G401 (cell line): Measurements from ENCODE around the gene EPB42. TPM values are rescaled to one million over a fixed set of nuclear protein-coding genes. Genes with fewer than 3 reads are reported as not detected.
"Not testable (repeated sequence)": the region's sequence is repeated elsewhere in the genome, so short reads cannot be mapped to it uniquely, and the experiment has no call there.

ENCODE experiments used
- DNase-seq: peaks from one replicate; pipeline ENCODE4 v3.0.0-alpha.2; 2015; ENCODE audit warnings: low spot score
- in situ Hi-C: cut with HindIII; loops from 2 replicates; pipeline ENCODE4 v1.10.0; 2016; ENCODE audit warnings: low sequenced_read_pairs, mixed read lengths
- total RNA-seq: library from RNA; depleted of rRNA; stranded (reverse); fragments of >200 nt; shearing (Covaris generic); gene quantifications from 2 replicates; pipeline ENCODE4 v1.2.3, GENCODE V29; 2014

Gene EPB42
- total RNA-seq, 1 experiment from 2014 or later: not detected

GRCh38 chr15:43243020-43243645 lies 22.3 kb upstream of the EPB42 start:
- no peak for DNase-seq
- in situ Hi-C loops: no loop called here

DNA sequence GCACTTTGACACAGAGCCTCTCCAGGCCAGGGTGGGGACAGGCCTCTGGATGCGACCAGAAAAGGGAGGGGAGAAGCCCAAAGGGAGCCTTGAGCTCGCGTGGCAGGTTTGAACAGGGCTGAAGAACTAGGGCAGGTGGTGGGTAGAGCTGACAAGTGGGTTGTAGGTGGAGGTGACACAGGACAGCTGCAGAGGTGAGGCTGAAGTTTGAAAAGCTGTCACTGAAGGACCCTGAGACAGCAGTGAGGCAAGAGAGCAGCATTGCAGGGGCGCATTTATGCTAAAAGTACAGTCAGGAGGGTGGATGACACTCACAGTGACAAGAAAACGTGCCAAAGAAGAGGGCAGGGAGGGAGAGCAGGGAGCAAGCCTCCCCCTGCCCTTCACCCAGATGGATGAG lies 21.8 kb upstream of the EPB42 start:
- no peak for DNase-seq
- in situ Hi-C loops: no loop called here

- in situ Hi-C loops: no loop called here
- no peak for DNase-seq
Measured at GRCh38 chr15:43241100-43241499, 20.3 kb upstream of the EPB42 start.

- in situ Hi-C loops: no loop called here
- DNase-seq: no peak
Measured at GRCh38 chr15:43239732-43240491, 19.1 kb upstream of the EPB42 start.

- in situ Hi-C loops: no loop called here
- no peak for DNase-seq
Measured at GRCh38 chr15:43238671-43239131, 17.9 kb upstream of the EPB42 start.

GRCh38 chr15:43237842-43238470 lies 17.1 kb upstream of the EPB42 start:
- no peak for DNase-seq
- in situ Hi-C loops: no loop called here

- in situ Hi-C loops: no loop called here
- DNase-seq: no peak
Measured at GRCh38 chr15:43235536-43235935, 14.7 kb upstream of the EPB42 start.

- in situ Hi-C loops: no loop called here
- DNase-seq: no peak
Measured at GRCh38 chr15:43232289-43232874, 11.6 kb upstream of the EPB42 start.

- no peak for DNase-seq
- in situ Hi-C loops: no loop called here
Measured at GRCh38 chr15:43230640-43231115, 9.9 kb upstream of the EPB42 start.

DNA sequence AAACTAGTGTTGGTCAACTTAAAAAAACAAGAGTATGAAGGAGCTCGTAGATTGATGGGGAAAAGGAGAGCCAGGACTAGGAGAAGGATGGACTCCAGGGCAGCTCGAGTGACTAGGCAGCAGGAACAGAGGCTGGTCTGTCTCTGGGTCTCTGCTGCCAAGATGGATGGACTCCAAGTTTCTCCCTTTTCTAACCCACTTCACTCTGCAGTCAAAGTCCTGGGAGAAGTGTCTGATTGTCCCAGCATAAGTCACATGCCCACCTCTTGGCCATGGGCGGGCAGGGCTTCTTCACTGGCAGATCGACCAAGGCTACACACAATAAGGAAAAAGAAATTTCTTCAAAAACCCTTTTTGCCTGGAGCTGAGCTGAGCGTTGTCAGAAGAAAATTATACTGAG lies 9.2 kb upstream of the EPB42 start:
- DNase-seq: peak; percentile 16
- in situ Hi-C loops: no loop called here

DNA sequence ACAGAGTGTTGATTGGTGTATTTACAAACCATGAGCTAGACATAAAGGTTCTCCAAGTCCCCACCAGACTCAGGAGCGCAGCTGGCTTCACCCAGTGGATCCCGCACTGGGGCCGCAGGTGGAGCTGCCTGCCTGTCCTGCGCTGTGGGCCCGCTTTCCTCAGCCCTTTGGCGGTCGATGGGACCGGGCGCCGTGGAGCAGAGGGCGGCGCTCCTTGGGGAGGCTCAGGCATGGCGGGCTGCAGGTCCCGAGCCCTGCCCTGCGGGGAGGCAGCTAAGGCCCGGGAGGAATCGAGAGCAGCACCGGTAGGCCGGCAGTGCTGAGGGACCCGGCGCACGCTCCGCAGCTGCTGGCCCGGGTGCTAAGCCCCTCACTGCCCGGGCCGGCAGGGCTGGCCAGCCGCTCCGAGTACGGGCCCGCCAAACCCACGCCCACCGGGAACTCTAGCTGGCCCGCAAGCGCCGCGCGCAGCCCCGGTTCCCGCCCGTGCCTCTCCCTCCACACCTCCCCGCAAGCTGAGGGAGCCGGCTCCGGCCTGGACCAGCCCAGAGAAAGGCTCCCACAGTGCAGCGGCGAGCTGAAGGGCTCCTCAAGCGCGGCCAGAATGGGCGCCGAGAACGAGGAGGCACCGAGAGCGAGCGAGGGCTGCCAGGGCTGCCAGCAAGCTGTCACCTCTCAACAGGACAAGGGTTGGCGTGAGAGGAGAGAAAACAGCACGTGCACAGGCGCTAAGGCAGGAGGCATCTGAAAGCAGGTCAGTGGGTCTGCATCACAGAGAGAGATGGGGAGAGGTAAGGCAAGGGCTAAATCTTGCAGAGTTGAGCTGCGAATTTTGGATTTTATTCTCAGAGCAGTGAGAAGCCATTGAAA lies 5.9 kb upstream of the EPB42 start:
- peak; percentile 76 for DNase-seq
- in situ Hi-C loops: no loop called here

DNA sequence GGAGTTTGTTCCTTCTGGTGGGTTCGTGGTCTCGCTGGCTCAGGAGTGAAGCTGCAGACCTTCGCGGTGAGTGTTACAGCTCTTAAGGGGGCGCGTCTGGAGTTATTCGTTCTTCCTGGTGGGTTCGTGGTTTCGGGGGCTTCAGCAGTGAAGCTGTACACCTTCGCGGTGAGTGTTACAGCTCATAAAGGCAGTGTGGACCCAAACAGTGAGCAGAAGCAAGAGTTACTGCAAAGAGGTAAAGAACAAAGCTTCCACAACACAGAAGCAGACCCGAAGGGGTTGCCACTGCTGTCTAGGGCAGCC lies 5.1 kb upstream of the EPB42 start:
- in situ Hi-C loops, DNase-seq: not testable (repeated sequence)

DNA sequence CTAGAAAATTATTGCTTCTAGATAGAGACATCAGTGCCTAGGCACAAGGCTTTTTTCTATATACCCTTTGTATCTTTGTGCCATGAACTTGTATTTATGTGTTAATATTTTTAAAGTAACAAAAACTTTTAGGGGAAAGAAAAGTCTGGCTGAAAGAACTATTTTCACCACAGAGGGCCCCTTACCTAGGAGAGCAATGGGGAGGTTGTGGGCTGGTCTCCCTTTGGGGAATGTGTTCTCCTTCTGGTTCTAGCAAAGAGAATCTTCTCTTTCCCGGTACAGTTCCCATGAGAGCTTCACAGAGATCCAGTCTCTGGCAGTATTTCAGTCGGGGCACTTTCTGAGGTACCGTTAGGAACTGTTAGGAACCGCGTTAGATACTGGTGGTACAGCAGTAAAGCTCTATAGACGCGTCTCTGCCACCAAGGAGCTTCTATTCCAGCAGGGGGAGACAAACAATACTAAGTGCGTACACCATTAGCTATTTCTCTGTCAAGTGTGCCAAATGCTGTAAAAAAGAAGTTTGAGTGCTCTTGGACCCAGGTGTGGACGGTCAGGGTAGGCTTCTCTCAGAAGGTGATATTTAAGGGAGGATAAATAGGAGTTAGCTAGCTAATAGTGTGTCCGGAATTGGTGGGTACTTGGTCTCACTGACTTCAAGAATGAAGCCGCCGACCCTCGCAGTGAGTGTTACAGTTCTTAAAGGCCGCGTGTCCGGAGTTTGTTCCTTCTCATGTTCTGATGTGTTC lies 4.6 kb upstream of the EPB42 start:
- in situ Hi-C loops: no loop called here
- peak; percentile 66 for DNase-seq

DNA sequence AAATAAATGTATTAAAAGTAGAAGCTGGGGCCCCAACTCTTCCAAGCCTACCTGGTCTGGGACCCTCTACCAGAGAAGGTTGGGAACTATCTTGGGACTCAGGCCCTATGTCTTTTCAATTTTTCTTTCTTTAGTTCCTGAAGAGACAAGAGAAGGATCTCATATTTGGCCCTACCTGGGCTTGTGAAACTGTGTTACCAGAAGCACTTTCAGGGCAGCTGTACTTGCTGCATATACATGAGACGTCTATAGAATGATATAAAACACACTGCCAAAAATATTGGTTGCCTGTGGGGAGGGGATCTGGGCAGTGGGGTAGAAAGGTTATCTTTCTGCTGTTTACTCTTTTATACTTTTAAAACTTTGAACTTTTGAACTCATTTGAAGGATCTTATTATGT lies 604 bp upstream of the EPB42 start:
- DNase-seq: no peak
- in situ Hi-C loops: no loop called here

DNA sequence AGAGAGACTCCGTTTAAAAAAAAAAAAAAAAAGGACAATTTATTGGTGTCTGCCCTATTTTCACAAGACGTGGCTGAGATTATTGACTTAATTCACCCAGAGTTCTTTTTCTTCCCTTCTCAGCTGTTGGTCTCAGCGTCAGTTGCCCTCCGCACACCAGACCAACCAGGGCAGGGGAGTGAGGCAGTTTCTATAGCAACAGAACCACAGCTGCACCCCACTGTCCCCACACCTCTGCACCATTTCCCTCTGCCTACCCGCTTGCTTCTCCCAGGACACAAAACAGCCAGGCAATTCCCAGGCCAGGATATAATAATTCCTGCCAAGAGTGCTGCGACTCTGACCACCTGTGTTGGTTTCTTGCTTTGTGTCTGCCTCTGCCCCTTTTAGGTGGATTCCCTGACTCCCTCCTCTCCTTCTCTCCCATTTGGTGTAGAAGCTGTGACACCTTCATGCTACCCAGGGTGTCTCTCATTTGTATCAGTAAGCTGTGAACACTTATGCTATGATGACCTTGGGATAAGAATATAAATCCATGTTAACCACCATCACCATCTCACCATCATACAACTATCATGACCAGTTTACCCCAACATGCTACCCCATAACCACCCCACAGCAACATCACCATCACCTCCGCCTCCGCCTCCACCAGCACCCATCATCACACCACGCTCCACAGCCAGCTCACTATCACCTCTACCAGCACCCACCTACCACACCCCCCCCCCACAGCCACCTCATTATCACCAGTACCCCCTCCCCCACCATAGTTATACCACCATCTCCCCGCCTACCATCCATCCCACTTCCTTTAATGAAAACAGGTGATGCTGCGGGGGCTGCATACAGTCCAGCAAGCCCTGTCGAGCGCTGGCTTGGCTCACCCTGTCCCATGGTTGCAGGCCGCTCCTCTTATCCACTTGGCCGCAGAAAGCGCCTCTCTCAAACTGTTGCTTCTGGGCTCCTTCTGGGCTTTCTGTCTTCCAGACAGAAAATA lies 589 bp downstream of the EPB42 start:
- no peak for DNase-seq
- in situ Hi-C loops: no loop called here

- in situ Hi-C loops: no loop called here
- DNase-seq: no peak
Measured at GRCh38 chr15:43218908-43219706, 1.7 kb downstream of the EPB42 start.

- in situ Hi-C loops: no loop called here
- DNase-seq: no peak
Measured at GRCh38 chr15:43215961-43216360, 4.9 kb downstream of the EPB42 start.
